H9 (cell line): ENCODE data around the gene WDR64. TPM values are rescaled to one million over a fixed set of nuclear protein-coding genes. Genes with fewer than 3 reads are reported as not detected.

Experiments
- DNase-seq: peaks from one replicate; pipeline ENCODE4 v3.0.0-alpha.2; 2017
- H2AFZ ChIP-seq: one replicate; pipeline ENCODE4 v1.6.1; 2013; ENCODE audit warnings: mild to moderate bottlenecking, low read length, control low read depth, moderate library complexity
- H2AK5ac ChIP-seq: 2 replicates; pipeline ENCODE4 v1.6.1; 2013; ENCODE audit warnings: low read length, control low read depth, mixed read lengths; ENCODE audit not compliant: insufficient read length
- H2BK120ac ChIP-seq: one replicate; pipeline ENCODE4 v1.6.1; 2013; ENCODE audit warnings: low read depth, mild to moderate bottlenecking, low read length, control low read depth, inconsistent platforms; ENCODE audit not compliant: poor library complexity, severe bottlenecking
- H2BK12ac ChIP-seq: 2 replicates; pipeline ENCODE4 v1.6.1; 2013; ENCODE audit warnings: low read length, control low read depth, mixed read lengths, low read depth; ENCODE audit not compliant: insufficient read length
- H2BK15ac ChIP-seq: 2 replicates; pipeline ENCODE4 v1.6.1; 2013; ENCODE audit warnings: low read depth, low read length, control low read depth
- H2BK20ac ChIP-seq: one replicate; pipeline ENCODE4 v1.6.1; 2013; ENCODE audit warnings: low read depth, mild to moderate bottlenecking, low read length, control low read depth, inconsistent platforms; ENCODE audit not compliant: poor library complexity, severe bottlenecking
- H2BK5ac ChIP-seq: 2 replicates; pipeline ENCODE4 v1.6.1; 2013; ENCODE audit warnings: low read length, control low read depth, mixed read lengths; ENCODE audit not compliant: insufficient read length
- H3K14ac ChIP-seq: 2 replicates; pipeline ENCODE4 v1.6.1; 2013; ENCODE audit warnings: low read length, control low read depth; ENCODE audit not compliant: insufficient read depth
- H3K18ac ChIP-seq: 2 replicates; pipeline ENCODE4 v1.6.1; 2013; ENCODE audit warnings: low read depth, mild to moderate bottlenecking, mixed read lengths, low read length, control low read depth; ENCODE audit not compliant: insufficient read length
- H3K23ac ChIP-seq: 2 replicates; pipeline ENCODE4 v1.6.1; 2013; ENCODE audit warnings: low read length, control low read depth, mixed read lengths, low read depth; ENCODE audit not compliant: insufficient read length
- H3K23me2 ChIP-seq: 2 replicates; pipeline ENCODE4 v1.6.1; 2013; ENCODE audit warnings: low read depth, mild to moderate bottlenecking, mixed read lengths, low read length, control low read depth; ENCODE audit not compliant: insufficient read length, poor library complexity, severe bottlenecking
- H3K27ac ChIP-seq: 2 replicates; pipeline ENCODE4 v1.5.1; 2013; ENCODE audit warnings: low read length, control low read depth, mixed read lengths, low read depth; ENCODE audit not compliant: insufficient read length
- H3K27me3 ChIP-seq: 2 replicates; pipeline ENCODE4 v1.6.1; 2013; ENCODE audit warnings: low read length, control low read depth, inconsistent platforms; ENCODE audit not compliant: insufficient read depth
- H3K4ac ChIP-seq: 2 replicates; pipeline ENCODE4 v1.6.1; 2013; ENCODE audit warnings: low read depth, mild to moderate bottlenecking, control low read depth, inconsistent platforms, low read length, moderate library complexity
- H3K4me1 ChIP-seq: 2 replicates; pipeline ENCODE4 v1.6.1; 2013; ENCODE audit warnings: low read length, control low read depth, inconsistent platforms; ENCODE audit not compliant: insufficient read depth
- H3K4me2 ChIP-seq: 2 replicates; pipeline ENCODE4 v1.6.1; 2013; ENCODE audit warnings: low read length, control low read depth, mixed read lengths; ENCODE audit not compliant: insufficient read length, insufficient read depth
- H3K56ac ChIP-seq: 2 replicates; pipeline ENCODE4 v1.6.1; 2013; ENCODE audit warnings: low read depth, mild to moderate bottlenecking, mixed read lengths, low read length, control low read depth; ENCODE audit not compliant: insufficient read length
- H3K79me1 ChIP-seq: 2 replicates; pipeline ENCODE4 v1.6.1; 2013; ENCODE audit warnings: low read depth, mild to moderate bottlenecking, moderate library complexity, low read length, control low read depth, inconsistent platforms; ENCODE audit not compliant: insufficient read depth, poor library complexity, severe bottlenecking
- H3K79me2 ChIP-seq: 2 replicates; pipeline ENCODE4 v1.6.1; 2013; ENCODE audit warnings: low read length, control low read depth, inconsistent platforms; ENCODE audit not compliant: insufficient read depth
- H3K9ac ChIP-seq: 2 replicates; pipeline ENCODE4 v1.6.1; 2013; ENCODE audit warnings: low read length, control low read depth, mixed read lengths; ENCODE audit not compliant: insufficient read length; ENCODE audit errors: extremely low read depth
- H3K9me3 ChIP-seq: one replicate; pipeline ENCODE4 v1.6.1; 2013; ENCODE audit warnings: low read depth, low read length, inconsistent platforms; ENCODE audit not compliant: control insufficient read depth
- H3T11ph ChIP-seq: one replicate; pipeline ENCODE4 v1.6.1; 2013; ENCODE audit warnings: mild to moderate bottlenecking, low read length, control low read depth, inconsistent platforms
- H4K20me1 ChIP-seq: one replicate; pipeline ENCODE4 v1.6.1; 2013; ENCODE audit not compliant: control insufficient read depth, insufficient read length, insufficient read depth
- H4K5ac ChIP-seq: 2 replicates; pipeline ENCODE4 v1.6.1; 2013; ENCODE audit warnings: low read depth, mild to moderate bottlenecking, mixed read lengths, low read length, control low read depth; ENCODE audit not compliant: insufficient read length
- H4K8ac ChIP-seq: replicated peaks from 2 replicates; pipeline ENCODE4 v1.6.1; 2013; ENCODE audit warnings: low read length, control low read depth, mixed read lengths, low read depth; ENCODE audit not compliant: insufficient read length
- H4K91ac ChIP-seq: 2 replicates; pipeline ENCODE4 v1.6.1; 2013; ENCODE audit warnings: low read depth, mild to moderate bottlenecking, moderate library complexity, mixed read lengths, low read length, control low read depth; ENCODE audit not compliant: insufficient read length
- H3K27ac Mint-ChIP-seq, 3 experiments: 2 replicates in 2 of 3; 3 replicates in 1 of 3; pipeline ENCODE4 v1.8.0; 2020 to 2021; ENCODE audit warnings: mixed read lengths in 3 of 3, mild to moderate bottlenecking in 1 of 3, moderate library complexity in 1 of 3
- H3K27me3 Mint-ChIP-seq: 2 replicates; pipeline ENCODE4 v1.8.0; 2021; ENCODE audit warnings: low read depth, mild to moderate bottlenecking, moderate library complexity, mixed read lengths
- H3K36me3 Mint-ChIP-seq, 3 experiments: 2 replicates in 2 of 3; 3 replicates in 1 of 3; pipeline ENCODE4 v1.8.0; 2020 to 2021; ENCODE audit warnings: low read depth in 3 of 3, mixed read lengths in 3 of 3; ENCODE audit not compliant: insufficient read depth in 1 of 3
- H3K4me1 Mint-ChIP-seq, 2 experiments: 2 replicates each; pipeline ENCODE4 v1.8.0; 2020; ENCODE audit warnings: mixed read lengths in 2 of 2
- H3K4me3 Mint-ChIP-seq, 2 experiments: 2 replicates in 1 of 2; 3 replicates in 1 of 2; pipeline ENCODE4 v1.8.0; 2020 to 2021; ENCODE audit warnings: mild to moderate bottlenecking in 2 of 2, mixed read lengths in 2 of 2, moderate library complexity in 1 of 2
- H3K9me3 Mint-ChIP-seq, 2 experiments: 2 replicates in 1 of 2; 3 replicates in 1 of 2; pipeline ENCODE4 v1.8.0; 2020; ENCODE audit warnings: mild to moderate bottlenecking in 2 of 2, mixed read lengths in 2 of 2, moderate library complexity in 1 of 2
- CTCF ChIP-seq: fragments of 200-600 bp; sonication (generic); conservative IDR thresholded peaks from 3 replicates; pipeline ENCODE4 v1.8.0; 2021; ENCODE audit warnings: antibody characterized with exemption, mild to moderate bottlenecking
- WGBS: extraction: QIAGEN DNeasy Blood & Tissue Kit; methylation state at CpG from one replicate; pipeline ENCODE4 v1.1.7; 2013; ENCODE audit warnings: missing lambda C conversion rate, low lambda C conversion rate, mixed read lengths; ENCODE audit not compliant: insufficient read length; ENCODE audit errors: extremely low coverage; 5-methylcytosine and 5-hydroxymethylcytosine counted together
- total RNA-seq: library from RNA; stranded (reverse); gene quantifications from 2 replicates; pipeline ENCODE4 v1.2.1, GENCODE V29; 2021

WDR64 gene
- total RNA-seq, 1 experiment from 2014 or later = not detected

- peaks cover 6% of the 10 kb centered on the region; the same call in 1 of the 2 replicates for H3K4me1 ChIP-seq
- peaks cover 20% of the 10 kb centered on the region; the same call in 1 of the 2 replicates for H3K79me2 ChIP-seq
- H3K9me3 Mint-ChIP-seq = peaks cover 1% of the 10 kb centered on the region in 2 experiments; a peak in 1 of 5 replicates
- no peak overlapping the region for H2BK20ac ChIP-seq
- H4K8ac ChIP-seq = no peak overlapping the region
- no CpG with 5 or more reads among the region's 4 CpGs for WGBS
- H3K18ac ChIP-seq = no peak overlapping the region
- no peak overlapping the region for H3K4me3 Mint-ChIP-seq
- H2AK5ac ChIP-seq = no peak overlapping the region
- no peaks in the 10 kb centered on the region for H3K9me3 ChIP-seq
- H2BK120ac ChIP-seq = no peak overlapping the region
- no peak overlapping the region for H4K5ac ChIP-seq
- H3K4ac ChIP-seq = no peak overlapping the region
- H3K79me1 ChIP-seq = no peaks in the 10 kb centered on the region
- DNase-seq = no peak
- peaks cover 2% of the 10 kb centered on the region for H3K27me3 Mint-ChIP-seq
- H2BK5ac ChIP-seq = no peak overlapping the region
- no peak overlapping the region for H2BK12ac ChIP-seq
- no peak overlapping the region for H2AFZ ChIP-seq
- H3K27ac Mint-ChIP-seq = no peak overlapping the region
- H3K9ac ChIP-seq = no peak overlapping the region
- no peak overlapping the region for H4K91ac ChIP-seq
- H3K23me2 ChIP-seq = peaks cover 3% of the 10 kb centered on the region
- H4K20me1 ChIP-seq = no peaks in the 10 kb centered on the region
- H3K36me3 Mint-ChIP-seq = peaks cover 26 to 33% (median 27%) of the 10 kb centered on the region in 3 experiments
- no peak overlapping the region for H2BK15ac ChIP-seq
- no peak overlapping the region for H3K56ac ChIP-seq
- TF ChIP-seq CTCF = no peak
- H3K27ac ChIP-seq = no peak overlapping the region
- H3K27me3 ChIP-seq = no peaks in the 10 kb centered on the region
- H3K4me1 Mint-ChIP-seq = peaks cover 29 to 32% of the 10 kb centered on the region in 2 experiments
- no peak overlapping the region for H3K14ac ChIP-seq
- no peak overlapping the region for H3K23ac ChIP-seq
- no peak overlapping the region for H3T11ph ChIP-seq
- no peak overlapping the region for H3K4me2 ChIP-seq
Observed at GRCh38 chr1:241635556-241636152, 16.4 kb upstream of the WDR64 start.
